Esophagus squamous epithelium (tissue), 5 donors: Measurements from ENCODE around the gene GAP43. TPM values are rescaled to one million over a fixed set of nuclear protein-coding genes. Genes with fewer than 3 reads are reported as not detected.

ENCODE experiments used
- DNase-seq: peaks from one replicate; lab custom pipeline; 2025; lab: John Stamatoyannopoulos, UW
- H3K27ac ChIP-seq, 4 donors: fragments of 200-600 bp; sonication (generic); one replicate each; pipeline ENCODE4 v1.5.1; 2016 to 2019; ENCODE audit warnings: mild to moderate bottlenecking in 1 of 4
- H3K27me3 ChIP-seq, 4 donors: fragments of 200-600 bp; sonication (generic); 1 replicate in 3 of 4; 2 replicates in 1 of 4; pipeline versions ENCODE4 v1.5.1 to v1.6.0; 2017 to 2021; ENCODE audit warnings: antibody characterized with exemption in 1 of 4
- H3K36me3 ChIP-seq, 3 donors: fragments of 200-600 bp; sonication (generic); one replicate each; pipeline ENCODE4 v1.5.1; 2016 to 2019
- H3K4me1 ChIP-seq, 3 donors: fragments of 200-600 bp; sonication (generic); one replicate each; pipeline ENCODE4 v1.5.1; 2017 to 2019
- H3K4me3 ChIP-seq, 4 donors: fragments of 200-600 bp; sonication (generic); 1 replicate in 3 of 4; 2 replicates in 1 of 4; pipeline ENCODE4 v1.5.1; 2016 to 2019; ENCODE audit warnings: mild to moderate bottlenecking in 2 of 4, moderate library complexity in 1 of 4
- H3K9me3 ChIP-seq, 3 donors: fragments of 200-600 bp; sonication (generic); one replicate each; pipeline ENCODE4 v1.5.1; 2016 to 2019
- POLR2A ChIP-seq, 4 donors: fragments of 450-650 bp; IDR thresholded peaks; one replicate each; pipeline ENCODE4 v1.6.1; 2017; ENCODE audit warnings: antibody characterized with exemption in 4 of 4, mild to moderate bottlenecking in 4 of 4, moderate library complexity in 3 of 4
- WGBS, 2 donors: methylation state at CpG; one replicate each; pipeline ENCODE4 v1.1.5; 2018; 5-methylcytosine and 5-hydroxymethylcytosine counted together
- intact Hi-C: fragments of 100-400 bp; cut with DNase I; formaldehyde crosslinking; loops from one replicate; pipeline ENCODE4 v1.15.0; 2022
- total RNA-seq, 4 donors: library from RNA; depleted of rRNA; stranded (reverse); fragments of >200 nt; gene quantifications; one replicate each; pipeline ENCODE4 v1.1.0, GENCODE V29; 2016
- TF ChIP-seq, protein P1 (sequence below), 6 experiments: fragments of 450-650 bp in 4 of 6; fragments of 200-600 bp in 2 of 6; sonication (generic) in 2 of 6; IDR thresholded peaks; one replicate each; pipeline ENCODE4 v1.5.1; 2016 to 2019; ENCODE audit warnings: antibody characterized with exemption in 6 of 6, mild to moderate bottlenecking in 4 of 6, moderate library complexity in 4 of 6
- donor health status: DM: yes; HTN: yes; CAD: no.

GAP43 gene
- total RNA-seq, 4 donors from 2014 or later = 1.2 TPM; not detected in 3

DNA sequence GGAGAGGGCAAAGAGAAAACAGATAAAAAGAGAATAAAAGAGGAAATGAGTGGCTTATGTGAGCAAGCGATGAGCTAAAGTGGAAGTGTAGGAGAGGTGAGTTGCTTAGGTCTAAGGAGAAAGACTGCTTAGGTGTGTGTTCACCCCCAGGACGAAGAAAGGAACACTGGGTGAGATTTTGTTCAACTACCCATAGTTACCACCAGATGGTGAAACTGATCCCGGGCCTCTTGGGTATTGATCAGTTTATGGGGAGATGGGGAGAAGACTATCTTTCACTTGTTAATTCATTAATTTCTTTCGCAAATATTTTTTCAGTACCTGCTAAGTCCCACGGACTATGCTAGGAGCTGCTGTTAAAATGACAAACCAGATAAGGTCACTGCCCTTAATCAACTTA, 33.9 kb downstream of the GAP43 start:
- Histone ChIP-seq H3K4me1 (peaks cover 5 to 22% (median 10%) of the 10 kb centered on the region in 3 donors), H3K9me3 (no peaks in the 10 kb centered on the region), H3K36me3 (no peaks in the 10 kb centered on the region), H3K4me3 (no peak overlapping the region), H3K27ac (peak overlapping the region in 2 of 4 donors; percentile 91 to 96), H3K27me3 (no peaks in the 10 kb centered on the region)
- WGBS, 2 donors = 73 to 88% methylated on average over 5 of the region's 5 CpGs
- TF ChIP-seq, protein P1, sequence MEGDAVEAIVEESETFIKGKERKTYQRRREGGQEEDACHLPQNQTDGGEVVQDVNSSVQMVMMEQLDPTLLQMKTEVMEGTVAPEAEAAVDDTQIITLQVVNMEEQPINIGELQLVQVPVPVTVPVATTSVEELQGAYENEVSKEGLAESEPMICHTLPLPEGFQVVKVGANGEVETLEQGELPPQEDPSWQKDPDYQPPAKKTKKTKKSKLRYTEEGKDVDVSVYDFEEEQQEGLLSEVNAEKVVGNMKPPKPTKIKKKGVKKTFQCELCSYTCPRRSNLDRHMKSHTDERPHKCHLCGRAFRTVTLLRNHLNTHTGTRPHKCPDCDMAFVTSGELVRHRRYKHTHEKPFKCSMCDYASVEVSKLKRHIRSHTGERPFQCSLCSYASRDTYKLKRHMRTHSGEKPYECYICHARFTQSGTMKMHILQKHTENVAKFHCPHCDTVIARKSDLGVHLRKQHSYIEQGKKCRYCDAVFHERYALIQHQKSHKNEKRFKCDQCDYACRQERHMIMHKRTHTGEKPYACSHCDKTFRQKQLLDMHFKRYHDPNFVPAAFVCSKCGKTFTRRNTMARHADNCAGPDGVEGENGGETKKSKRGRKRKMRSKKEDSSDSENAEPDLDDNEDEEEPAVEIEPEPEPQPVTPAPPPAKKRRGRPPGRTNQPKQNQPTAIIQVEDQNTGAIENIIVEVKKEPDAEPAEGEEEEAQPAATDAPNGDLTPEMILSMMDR (IDR thresholded peaks at IDR 0.05) = no peak
- no peak for TF ChIP-seq POLR2A (IDR thresholded peaks at IDR 0.05)
- intact Hi-C loops = no loop called here
- DNase-seq = no peak

DNA sequence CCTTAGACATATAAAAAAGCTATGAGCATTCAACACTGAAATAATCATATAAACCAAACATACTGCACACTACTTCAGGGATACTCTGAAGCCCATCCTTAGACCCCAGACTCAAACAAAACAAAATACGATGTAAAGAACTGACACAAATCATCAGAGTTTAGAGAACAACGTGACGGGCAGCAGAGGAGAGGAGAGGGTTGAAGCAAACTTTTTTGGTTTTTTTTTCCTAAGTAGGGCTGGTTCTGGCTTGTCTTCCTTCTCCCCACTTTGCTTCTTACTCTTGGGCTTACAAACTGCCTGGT, 34.7 kb downstream of the GAP43 start:
- no peak for DNase-seq
- Histone ChIP-seq H3K9me3 (no peaks in the 10 kb centered on the region), H3K27me3 (no peaks in the 10 kb centered on the region), H3K27ac (peak overlapping the region; percentile 84 to 96 (median 92)), H3K4me3 (peak overlapping the region; percentile 57 to 85 (median 74)), H3K36me3 (no peaks in the 10 kb centered on the region), H3K4me1 (peaks cover 5 to 22% (median 10%) of the 10 kb centered on the region in 3 donors)
- WGBS, 2 donors = 5 to 7% methylated on average over 3 of the region's 3 CpGs
- intact Hi-C loops = no loop called here
- TF ChIP-seq POLR2A (IDR thresholded peaks at IDR 0.05) = no peak
- TF ChIP-seq, protein P1 (IDR thresholded peaks at IDR 0.05) = no peak

DNA sequence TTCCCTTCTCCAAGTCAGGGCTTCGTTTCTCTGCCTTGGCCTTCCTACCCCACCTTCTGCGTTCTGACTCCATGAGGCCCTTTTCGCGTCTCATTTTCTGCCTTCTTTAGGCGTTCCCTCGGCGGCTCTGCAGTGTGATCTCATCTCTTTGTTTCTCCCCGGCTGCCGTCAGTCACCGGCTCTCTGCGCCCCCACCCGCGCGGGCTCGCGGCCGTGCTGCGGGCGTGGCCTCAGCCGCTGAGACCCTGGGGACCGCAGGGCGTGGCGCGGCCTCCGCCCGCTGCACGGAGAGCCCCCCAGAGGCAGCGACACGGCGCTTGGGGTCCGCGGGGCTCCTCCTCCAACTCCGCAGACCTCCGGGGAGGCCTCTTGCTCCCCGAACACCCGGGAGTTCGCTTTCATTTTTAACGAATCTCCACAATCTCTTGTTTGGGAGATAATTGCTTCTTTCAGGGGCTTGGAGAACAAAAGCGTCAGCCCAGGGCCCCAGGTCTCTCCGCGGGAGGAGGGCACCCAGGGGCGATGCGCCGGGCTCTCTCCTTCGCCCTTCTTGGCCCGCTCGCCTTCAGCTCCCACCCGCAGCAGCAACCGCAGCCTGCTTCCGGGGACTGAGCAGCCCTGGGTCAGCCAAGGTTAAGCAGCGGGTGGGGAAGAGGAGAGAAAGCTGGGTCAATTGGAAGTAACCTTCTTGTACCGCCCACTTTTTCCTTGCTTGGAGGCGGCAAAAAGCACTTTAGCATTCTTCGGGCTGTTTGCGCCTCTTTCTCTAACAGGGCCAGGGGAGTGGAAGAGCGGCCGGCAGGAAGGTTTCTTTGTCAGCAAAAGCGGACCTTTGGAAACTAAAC, 35.2 kb downstream of the GAP43 start:
- Histone ChIP-seq H3K27me3 (no peaks in the 10 kb centered on the region), H3K27ac (peak overlapping the region; percentile 84 to 96 (median 92)), H3K9me3 (no peaks in the 10 kb centered on the region), H3K4me1 (peaks cover 5 to 22% (median 10%) of the 10 kb centered on the region in 3 donors), H3K36me3 (no peaks in the 10 kb centered on the region), H3K4me3 (peak overlapping the region; percentile 57 to 85 (median 74))
- intact Hi-C loops = no loop called here
- DNase-seq = no peak
- TF ChIP-seq, protein P1 (IDR thresholded peaks at IDR 0.05) = peak in 1 of 6 experiments; percentile 6
- TF ChIP-seq POLR2A (IDR thresholded peaks at IDR 0.05) = peak in 2 of 4 donors; percentile 36 to 58
- 2 to 3% methylated on average over 14 to 17 of the region's 58 CpGs for WGBS, 2 donors

DNA sequence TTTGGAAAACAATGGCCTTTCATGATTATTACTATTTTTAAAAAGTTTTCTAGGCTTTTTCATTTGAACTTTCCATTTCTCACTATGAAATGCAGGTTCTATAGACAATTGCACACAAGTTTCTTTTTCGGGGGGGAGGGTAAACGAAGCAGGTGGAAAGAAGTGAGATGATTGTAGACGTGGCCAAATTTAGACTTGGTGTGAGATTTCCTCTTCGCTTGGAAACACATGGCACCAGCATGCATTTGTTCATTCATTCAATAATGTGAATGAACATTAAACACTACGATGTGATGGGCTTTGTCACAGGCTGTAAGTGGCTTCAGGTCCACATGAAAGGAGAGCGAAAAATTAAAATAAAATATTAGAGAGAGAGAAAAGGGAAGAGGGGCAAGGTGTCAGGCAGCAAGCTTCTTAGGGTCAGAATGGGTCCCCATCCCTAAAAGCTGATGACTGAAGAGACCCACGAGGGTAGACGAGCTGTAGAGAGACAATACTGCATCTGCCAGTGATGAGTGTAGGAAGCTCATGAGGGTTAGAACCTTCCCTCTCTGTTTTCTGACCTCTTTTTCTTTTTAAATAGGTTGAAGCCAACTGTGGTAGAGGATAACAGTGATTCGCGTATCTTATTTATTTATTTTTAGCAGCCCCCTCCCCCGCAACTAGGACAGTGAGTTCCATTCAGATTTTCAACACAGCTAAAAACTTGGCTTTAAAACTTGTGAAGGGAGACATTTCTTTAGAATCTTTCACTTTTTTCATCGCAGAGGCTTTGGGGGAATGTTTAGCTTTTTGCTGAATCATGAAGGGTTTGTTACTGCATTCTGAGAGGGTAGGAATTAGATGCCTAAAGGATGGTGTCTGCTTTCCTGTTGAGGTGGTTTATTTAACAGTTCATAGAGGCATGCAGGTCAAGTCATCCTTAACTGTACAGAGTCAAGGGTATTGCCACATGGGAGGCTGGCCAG, 36.2 kb downstream of the GAP43 start:
- intact Hi-C loops = no loop called here
- Histone ChIP-seq H3K9me3 (no peaks in the 10 kb centered on the region), H3K4me3 (peak overlapping the region in 3 of 4 donors; percentile 67 to 85 (median 80)), H3K4me1 (peaks cover 5 to 22% (median 10%) of the 10 kb centered on the region in 3 donors), H3K27me3 (no peaks in the 10 kb centered on the region), H3K27ac (peak overlapping the region; percentile 84 to 96 (median 92)), H3K36me3 (no peaks in the 10 kb centered on the region)
- no peak for DNase-seq
- no peak for TF ChIP-seq POLR2A (IDR thresholded peaks at IDR 0.05)
- TF ChIP-seq, protein P1 (IDR thresholded peaks at IDR 0.05) = no peak
- 61 to 63% methylated on average over 12 of the region's 12 CpGs for WGBS, 2 donors
